ENCODE data around the gene PTPN22.

- TF ChIP-seq EP300 (IDR thresholded peaks at IDR 0.05; ENCODE audit: low read depth) = no peak
- TF ChIP-seq CTCF (IDR thresholded peaks at IDR 0.05) = no peak
- no peak for TF ChIP-seq POLR2AphosphoS5 (IDR thresholded peaks at IDR 0.05)
Observed at GRCh38 chr1:113870778-113871177, 734 bp downstream of the PTPN22 start.
